ENCODE data around the gene FZR1.

Gene FZR1

GRCh38 chr19:3517638-3518037, 11.5 kb downstream of the FZR1 start:
- Histone ChIP-seq H3K4me2 (ENCODE audit: insufficient read depth, low read length, poor library complexity, severe bottlenecking) (no peak overlapping the region), H2AFZ (ENCODE audit: low read length) (no peak overlapping the region), H3K79me1 (ENCODE audit: low read depth, low read length) (peaks cover 52% of the 10 kb centered on the region), H3K4ac (ENCODE audit: low read length) (no peak overlapping the region), H3K4me1 (ENCODE audit: control insufficient read depth in 2 of 2, insufficient read depth in 1 of 2, low read depth in 1 of 2, low read length in 2 of 2) (no peaks in the 10 kb centered on the region), H4K8ac (ENCODE audit: low read depth, low read length) (no peak overlapping the region), H3K4me3 (ENCODE audit: low read length in 2 of 2) (no peak overlapping the region), H3K14ac (ENCODE audit: low read length) (no peak overlapping the region), H3K18ac (ENCODE audit: low read length) (no peak overlapping the region), H2AK5ac (ENCODE audit: low read depth, low read length) (no peak overlapping the region), H2BK15ac (ENCODE audit: low read length) (no peak overlapping the region), H3K9me3 (replicated peaks in 1 of 2; ENCODE audit: control insufficient read depth in 2 of 2, insufficient read depth in 1 of 2, low read depth in 1 of 2, low read length in 2 of 2) (no peaks in the 10 kb centered on the region), H3K23ac (ENCODE audit: low read depth, low read length, poor library complexity) (no peak overlapping the region), H2BK12ac (ENCODE audit: low read length) (no peak overlapping the region), H2BK120ac (ENCODE audit: low read depth, low read length) (no peak overlapping the region), H3K27ac (replicated peaks; ENCODE audit: low read length) (no peak overlapping the region), H3K36me3 (replicated peaks in 1 of 2; ENCODE audit: control insufficient read depth in 2 of 2, insufficient read depth in 2 of 2, low read length in 2 of 2) (peaks cover 12 to 83% of the 10 kb centered on the region in 2 donors), H3K9ac (ENCODE audit: low read depth, low read length, poor library complexity) (no peak overlapping the region), H3K27me3 (ENCODE audit: control insufficient read depth in 3 of 3, insufficient read depth in 3 of 3, low read depth in 1 of 3, low read length in 3 of 3) (peaks cover 0 to 2% (median 0%) of the 10 kb centered on the region in 3 experiments), H4K91ac (ENCODE audit: low read depth, low read length, poor library complexity) (no peak overlapping the region), H2BK5ac (ENCODE audit: low read length) (no peak overlapping the region)
- WGBS, 2 donors (ENCODE audit: extremely low coverage in 2 of 2, insufficient read length in 2 of 2, insufficient replicate concordance in 1 of 2): no CpG with 5 or more reads among the region's 2 CpGs
- no peak for DNase-seq (ENCODE audit: low spot score)

DNA sequence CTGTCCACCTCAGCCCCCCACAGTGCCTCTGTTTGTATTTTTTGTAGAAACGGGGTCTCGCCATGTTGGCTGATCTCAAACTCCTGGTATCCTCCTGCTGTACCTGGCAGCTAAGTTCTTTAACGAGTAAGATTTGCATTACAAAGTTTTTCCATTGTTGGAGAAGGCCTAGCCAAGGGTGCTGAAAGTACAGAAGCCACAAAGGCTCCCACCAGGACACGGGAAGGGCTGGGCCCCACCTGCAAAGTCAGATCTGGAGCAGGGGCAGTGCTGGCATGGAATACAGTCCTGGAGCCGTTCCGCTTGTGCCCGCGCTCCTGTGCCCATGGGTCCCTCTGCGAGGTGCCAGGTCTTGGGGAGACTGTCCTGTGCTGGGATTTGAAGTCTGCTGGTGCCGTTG, 12.1 kb downstream of the FZR1 start:
- no peak overlapping the region for H3K23ac ChIP-seq (ENCODE audit: low read depth, low read length, poor library complexity)
- peaks cover 14 to 83% of the 10 kb centered on the region in 2 donors for H3K36me3 ChIP-seq (replicated peaks in 1 of 2; ENCODE audit: control insufficient read depth in 2 of 2, insufficient read depth in 2 of 2, low read length in 2 of 2)
- H2AFZ ChIP-seq (ENCODE audit: low read length): no peak overlapping the region
- no peak overlapping the region for H3K9ac ChIP-seq (ENCODE audit: low read depth, low read length, poor library complexity)
- no peak overlapping the region for H2BK12ac ChIP-seq (ENCODE audit: low read length)
- peaks cover 51% of the 10 kb centered on the region for H3K79me1 ChIP-seq (ENCODE audit: low read depth, low read length)
- no peak overlapping the region for H3K27ac ChIP-seq (replicated peaks; ENCODE audit: low read length)
- H3K18ac ChIP-seq (ENCODE audit: low read length): no peak overlapping the region
- no peak overlapping the region for H2BK15ac ChIP-seq (ENCODE audit: low read length)
- H4K8ac ChIP-seq (ENCODE audit: low read depth, low read length): no peak overlapping the region
- H3K9me3 ChIP-seq (replicated peaks in 1 of 2; ENCODE audit: control insufficient read depth in 2 of 2, insufficient read depth in 1 of 2, low read depth in 1 of 2, low read length in 2 of 2): no peaks in the 10 kb centered on the region
- no peak overlapping the region for H2BK120ac ChIP-seq (ENCODE audit: low read depth, low read length)
- DNase-seq (ENCODE audit: low spot score): no peak
- H3K4ac ChIP-seq (ENCODE audit: low read length): no peak overlapping the region
- no peak overlapping the region for H3K14ac ChIP-seq (ENCODE audit: low read length)
- no peak overlapping the region for H4K91ac ChIP-seq (ENCODE audit: low read depth, low read length, poor library complexity)
- no peaks in the 10 kb centered on the region for H3K4me1 ChIP-seq (ENCODE audit: control insufficient read depth in 2 of 2, insufficient read depth in 1 of 2, low read depth in 1 of 2, low read length in 2 of 2)
- H3K27me3 ChIP-seq (ENCODE audit: control insufficient read depth in 3 of 3, insufficient read depth in 3 of 3, low read depth in 1 of 3, low read length in 3 of 3): peaks cover 0 to 2% (median 0%) of the 10 kb centered on the region in 3 experiments
- peak overlapping the region; percentile 39 for H2BK5ac ChIP-seq (ENCODE audit: low read length)
- H2AK5ac ChIP-seq (ENCODE audit: low read depth, low read length): no peak overlapping the region
- no CpG with 5 or more reads among the region's 10 CpGs for WGBS, 2 donors (ENCODE audit: extremely low coverage in 2 of 2, insufficient read length in 2 of 2, insufficient replicate concordance in 1 of 2)
- H3K4me3 ChIP-seq (ENCODE audit: low read length in 2 of 2): no peak overlapping the region
- peak overlapping the region; percentile 2 for H3K4me2 ChIP-seq (ENCODE audit: insufficient read depth, low read length, poor library complexity, severe bottlenecking)

DNA sequence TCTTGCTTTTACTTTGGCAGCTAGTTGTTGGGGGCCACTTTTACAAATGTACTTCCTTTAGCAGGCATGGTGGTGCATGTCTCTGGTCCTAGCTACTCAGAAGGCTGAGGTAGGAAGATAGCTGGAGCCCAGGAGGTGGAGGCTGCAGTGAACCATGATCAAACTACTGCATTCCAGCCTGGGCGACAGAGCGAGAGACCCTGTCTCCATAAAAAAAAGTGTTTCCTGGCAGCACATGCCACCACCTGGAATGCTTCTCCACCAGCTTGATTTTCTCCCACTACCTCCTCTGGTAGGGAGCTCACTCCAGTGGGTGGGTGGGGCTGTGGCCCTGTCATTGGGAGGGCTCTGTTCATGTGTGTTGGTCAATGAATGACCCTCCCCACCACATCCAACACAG, 12.5 kb downstream of the FZR1 start:
- WGBS, 2 donors (ENCODE audit: extremely low coverage in 2 of 2, insufficient read length in 2 of 2, insufficient replicate concordance in 1 of 2): no CpG with 5 or more reads among the region's 2 CpGs
- Histone ChIP-seq H3K4me1 (ENCODE audit: control insufficient read depth in 2 of 2, insufficient read depth in 1 of 2, low read depth in 1 of 2, low read length in 2 of 2) (no peaks in the 10 kb centered on the region), H2BK15ac (ENCODE audit: low read length) (no peak overlapping the region), H4K91ac (ENCODE audit: low read depth, low read length, poor library complexity) (no peak overlapping the region), H2BK5ac (ENCODE audit: low read length) (peak overlapping the region; percentile 39), H3K36me3 (replicated peaks in 1 of 2; ENCODE audit: control insufficient read depth in 2 of 2, insufficient read depth in 2 of 2, low read length in 2 of 2) (peaks cover 18 to 83% of the 10 kb centered on the region in 2 donors), H3K14ac (ENCODE audit: low read length) (peak overlapping the region; percentile 8), H3K27ac (replicated peaks; ENCODE audit: low read length) (no peak overlapping the region), H3K4ac (ENCODE audit: low read length) (no peak overlapping the region), H3K79me1 (ENCODE audit: low read depth, low read length) (peaks cover 55% of the 10 kb centered on the region), H3K4me2 (ENCODE audit: insufficient read depth, low read length, poor library complexity, severe bottlenecking) (no peak overlapping the region), H2BK12ac (ENCODE audit: low read length) (no peak overlapping the region), H2BK120ac (ENCODE audit: low read depth, low read length) (no peak overlapping the region), H3K18ac (ENCODE audit: low read length) (no peak overlapping the region), H3K23ac (ENCODE audit: low read depth, low read length, poor library complexity) (no peak overlapping the region), H3K9ac (ENCODE audit: low read depth, low read length, poor library complexity) (no peak overlapping the region), H3K27me3 (ENCODE audit: control insufficient read depth in 3 of 3, insufficient read depth in 3 of 3, low read depth in 1 of 3, low read length in 3 of 3) (peaks cover 0 to 2% (median 0%) of the 10 kb centered on the region in 3 experiments), H3K9me3 (replicated peaks in 1 of 2; ENCODE audit: control insufficient read depth in 2 of 2, insufficient read depth in 1 of 2, low read depth in 1 of 2, low read length in 2 of 2) (no peaks in the 10 kb centered on the region), H4K8ac (ENCODE audit: low read depth, low read length) (no peak overlapping the region), H2AFZ (ENCODE audit: low read length) (no peak overlapping the region), H2AK5ac (ENCODE audit: low read depth, low read length) (no peak overlapping the region), H3K4me3 (ENCODE audit: low read length in 2 of 2) (no peak overlapping the region)
- no peak for DNase-seq (ENCODE audit: low spot score)

DNA sequence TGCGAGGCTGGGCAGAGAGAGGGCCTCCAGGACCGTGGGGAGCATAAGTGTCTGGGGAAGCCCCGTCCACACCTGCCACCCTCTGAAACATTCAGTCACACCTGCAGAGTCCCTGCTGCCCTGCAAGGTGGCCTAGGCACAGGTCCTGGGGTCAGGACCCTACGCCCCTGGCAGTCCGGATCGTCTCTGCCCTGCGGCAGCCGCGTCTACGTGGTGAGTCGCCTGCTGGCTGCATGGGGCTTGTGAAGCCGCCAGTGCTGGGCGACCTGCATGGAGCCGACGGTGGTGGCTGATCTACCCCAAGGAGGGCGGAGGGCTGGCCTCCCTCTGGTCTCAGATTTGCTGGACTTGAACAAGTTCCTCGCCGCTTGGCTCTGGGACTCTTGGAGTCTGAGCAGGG, 13.0 kb downstream of the FZR1 start:
- no peak overlapping the region for H2BK12ac ChIP-seq (ENCODE audit: low read length)
- H3K23ac ChIP-seq (ENCODE audit: low read depth, low read length, poor library complexity): peak overlapping the region; percentile 73
- no peak overlapping the region for H2AFZ ChIP-seq (ENCODE audit: low read length)
- no peak for DNase-seq (ENCODE audit: low spot score)
- H2BK15ac ChIP-seq (ENCODE audit: low read length): no peak overlapping the region
- no peaks in the 10 kb centered on the region for H3K4me1 ChIP-seq (ENCODE audit: control insufficient read depth in 2 of 2, insufficient read depth in 1 of 2, low read depth in 1 of 2, low read length in 2 of 2)
- no peak overlapping the region for H3K27ac ChIP-seq (replicated peaks; ENCODE audit: low read length)
- H2BK5ac ChIP-seq (ENCODE audit: low read length): no peak overlapping the region
- H2BK120ac ChIP-seq (ENCODE audit: low read depth, low read length): no peak overlapping the region
- WGBS, 2 donors (ENCODE audit: extremely low coverage in 2 of 2, insufficient read length in 2 of 2, insufficient replicate concordance in 1 of 2): no CpG with 5 or more reads among the region's 18 CpGs
- H3K9ac ChIP-seq (ENCODE audit: low read depth, low read length, poor library complexity): no peak overlapping the region
- H3K36me3 ChIP-seq (replicated peaks in 1 of 2; ENCODE audit: control insufficient read depth in 2 of 2, insufficient read depth in 2 of 2, low read length in 2 of 2): peaks cover 15 to 83% of the 10 kb centered on the region in 2 donors
- H3K79me1 ChIP-seq (ENCODE audit: low read depth, low read length): peaks cover 57% of the 10 kb centered on the region
- peaks cover 0 to 2% (median 0%) of the 10 kb centered on the region in 3 experiments for H3K27me3 ChIP-seq (ENCODE audit: control insufficient read depth in 3 of 3, insufficient read depth in 3 of 3, low read depth in 1 of 3, low read length in 3 of 3)
- no peak overlapping the region for H3K4ac ChIP-seq (ENCODE audit: low read length)
- H3K4me2 ChIP-seq (ENCODE audit: insufficient read depth, low read length, poor library complexity, severe bottlenecking): no peak overlapping the region
- peak overlapping the region; percentile 8 for H3K14ac ChIP-seq (ENCODE audit: low read length)
- H4K8ac ChIP-seq (ENCODE audit: low read depth, low read length): no peak overlapping the region
- H2AK5ac ChIP-seq (ENCODE audit: low read depth, low read length): no peak overlapping the region
- H4K91ac ChIP-seq (ENCODE audit: low read depth, low read length, poor library complexity): no peak overlapping the region
- H3K9me3 ChIP-seq (replicated peaks in 1 of 2; ENCODE audit: control insufficient read depth in 2 of 2, insufficient read depth in 1 of 2, low read depth in 1 of 2, low read length in 2 of 2): no peaks in the 10 kb centered on the region
- H3K18ac ChIP-seq (ENCODE audit: low read length): no peak overlapping the region
- no peak overlapping the region for H3K4me3 ChIP-seq (ENCODE audit: low read length in 2 of 2)
